Nephron progenitor cell (in vitro differentiated cells): ENCODE results near the gene TTI1.

Experiments
- DNase-seq: peaks from one replicate; pipeline ENCODE4 v3.0.0; 2021
- H3K27ac Mint-ChIP-seq: 2 replicates; pipeline ENCODE4 v1.8.0; 2021; ENCODE audit warnings: mild to moderate bottlenecking, moderate library complexity, mixed read lengths
- H3K27me3 Mint-ChIP-seq: 2 replicates; pipeline ENCODE4 v1.8.0; 2021; ENCODE audit warnings: mild to moderate bottlenecking, low read depth, mixed read lengths; ENCODE audit not compliant: poor library complexity
- H3K36me3 Mint-ChIP-seq: 2 replicates; pipeline ENCODE4 v1.8.0; 2021; ENCODE audit warnings: low read depth, mixed read lengths
- H3K4me1 Mint-ChIP-seq: 2 replicates; pipeline ENCODE4 v1.8.0; 2021; ENCODE audit warnings: mixed read lengths
- H3K4me3 Mint-ChIP-seq: 2 replicates; pipeline ENCODE4 v1.8.0; 2021; ENCODE audit warnings: mild to moderate bottlenecking, moderate library complexity, mixed read lengths
- H3K9me3 Mint-ChIP-seq: 2 replicates; pipeline ENCODE4 v1.8.0; 2021; ENCODE audit warnings: mild to moderate bottlenecking, moderate library complexity, mixed read lengths
- CTCF ChIP-seq: fragments of 200-600 bp; sonication (generic); IDR thresholded peaks from 2 replicates; pipeline ENCODE4 v1.5.0; 2021; ENCODE audit warnings: antibody characterized with exemption

Gene TTI1

GRCh38 chr20:37994512-37994911, 38.7 kb downstream of the TTI1 start:
- no peak for DNase-seq
- Mint-ChIP-seq H3K4me3 (no peak overlapping the region), H3K27ac (peak overlapping the region; percentile 11), H3K27me3 (no peaks in the 10 kb centered on the region), H3K36me3 (peaks cover 60% of the 10 kb centered on the region), H3K4me1 (peaks cover 9% of the 10 kb centered on the region), H3K9me3 (no peaks in the 10 kb centered on the region)
- TF ChIP-seq CTCF = no peak

- Mint-ChIP-seq H3K4me1 (peaks cover 19% of the 10 kb centered on the region), H3K27ac (no peak overlapping the region), H3K4me3 (no peak overlapping the region), H3K36me3 (peaks cover 54% of the 10 kb centered on the region), H3K27me3 (no peaks in the 10 kb centered on the region), H3K9me3 (no peaks in the 10 kb centered on the region)
- TF ChIP-seq CTCF = peak; percentile 70
- peak; percentile 48 for DNase-seq
These were observed 40.4 kb downstream of the TTI1 start for GRCh38 chr20:37992802-37993409.

GRCh38 chr20:37991908-37992307, 41.3 kb downstream of the TTI1 start:
- Mint-ChIP-seq H3K36me3 (peaks cover 50% of the 10 kb centered on the region), H3K27me3 (peaks cover 2% of the 10 kb centered on the region), H3K4me1 (peaks cover 29% of the 10 kb centered on the region), H3K27ac (no peak overlapping the region), H3K4me3 (no peak overlapping the region), H3K9me3 (no peaks in the 10 kb centered on the region)
- no peak for TF ChIP-seq CTCF
- DNase-seq = no peak

GRCh38 chr20:37991157-37991866, 41.9 kb downstream of the TTI1 start:
- Mint-ChIP-seq H3K4me3 (no peak overlapping the region), H3K4me1 (peaks cover 30% of the 10 kb centered on the region), H3K27ac (no peak overlapping the region), H3K27me3 (peaks cover 5% of the 10 kb centered on the region), H3K36me3 (peaks cover 45% of the 10 kb centered on the region), H3K9me3 (no peaks in the 10 kb centered on the region)
- no peak for DNase-seq
- no peak for TF ChIP-seq CTCF

GRCh38 chr20:37990571-37991151, 42.6 kb downstream of the TTI1 start:
- no peaks in the 10 kb centered on the region for H3K9me3 Mint-ChIP-seq
- peaks cover 5% of the 10 kb centered on the region for H3K27me3 Mint-ChIP-seq
- peaks cover 43% of the 10 kb centered on the region for H3K36me3 Mint-ChIP-seq
- TF ChIP-seq CTCF = no peak
- peaks cover 30% of the 10 kb centered on the region for H3K4me1 Mint-ChIP-seq
- H3K4me3 Mint-ChIP-seq = no peak overlapping the region
- H3K27ac Mint-ChIP-seq = no peak overlapping the region
- DNase-seq = no peak
